Measurements from ENCODE around the gene SLIT1.

The SLIT1 gene

GRCh38 chr10:97078261-97078937 is 107.4 kb downstream of the SLIT1 start:
- TF ChIP-seq CTCF (IDR thresholded peaks at IDR 0.05; ENCODE audit: insufficient read depth, low read depth, low read length, missing control alignments): no peak
- no peak for DNase-seq (ENCODE audit: low read depth)
- H3K4me3 ChIP-seq (ENCODE audit: low read length): no peak overlapping the region

- TF ChIP-seq CTCF (IDR thresholded peaks at IDR 0.05; ENCODE audit: insufficient read depth, low read depth, low read length, missing control alignments): no peak
- H3K4me3 ChIP-seq (ENCODE audit: low read length): no peak overlapping the region
- DNase-seq (ENCODE audit: low read depth): no peak
These were observed 109.0 kb downstream of the SLIT1 start for GRCh38 chr10:97076781-97077180.

- no peak for TF ChIP-seq CTCF (IDR thresholded peaks at IDR 0.05; ENCODE audit: insufficient read depth, low read depth, low read length, missing control alignments)
- DNase-seq (ENCODE audit: low read depth): peak; percentile 30
- no peak overlapping the region for H3K4me3 ChIP-seq (ENCODE audit: low read length)
These were observed 109.7 kb downstream of the SLIT1 start for GRCh38 chr10:97075961-97076525.

DNA sequence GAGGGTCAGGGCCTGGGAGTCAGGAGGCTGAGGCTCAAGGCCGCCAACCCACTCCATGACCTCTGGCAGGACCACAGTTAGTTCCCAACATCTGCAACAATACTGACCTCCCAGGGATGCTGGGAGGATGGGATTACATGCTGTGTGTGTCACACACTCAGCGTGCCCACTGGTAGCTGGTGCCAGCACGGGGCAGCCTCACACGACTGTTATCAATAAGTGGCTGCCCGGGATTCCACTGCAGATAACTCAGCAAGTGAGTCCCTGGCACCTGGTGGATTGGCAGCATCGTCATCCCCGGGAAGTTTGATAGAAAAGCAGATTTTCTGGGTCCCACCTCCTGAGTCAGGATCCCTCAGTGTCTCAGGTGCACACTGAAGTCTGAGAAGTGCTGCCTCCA is 110.3 kb downstream of the SLIT1 start:
- no peak overlapping the region for H3K4me3 ChIP-seq (ENCODE audit: low read length)
- no peak for DNase-seq (ENCODE audit: low read depth)
- no peak for TF ChIP-seq CTCF (IDR thresholded peaks at IDR 0.05; ENCODE audit: insufficient read depth, low read depth, low read length, missing control alignments)

DNA sequence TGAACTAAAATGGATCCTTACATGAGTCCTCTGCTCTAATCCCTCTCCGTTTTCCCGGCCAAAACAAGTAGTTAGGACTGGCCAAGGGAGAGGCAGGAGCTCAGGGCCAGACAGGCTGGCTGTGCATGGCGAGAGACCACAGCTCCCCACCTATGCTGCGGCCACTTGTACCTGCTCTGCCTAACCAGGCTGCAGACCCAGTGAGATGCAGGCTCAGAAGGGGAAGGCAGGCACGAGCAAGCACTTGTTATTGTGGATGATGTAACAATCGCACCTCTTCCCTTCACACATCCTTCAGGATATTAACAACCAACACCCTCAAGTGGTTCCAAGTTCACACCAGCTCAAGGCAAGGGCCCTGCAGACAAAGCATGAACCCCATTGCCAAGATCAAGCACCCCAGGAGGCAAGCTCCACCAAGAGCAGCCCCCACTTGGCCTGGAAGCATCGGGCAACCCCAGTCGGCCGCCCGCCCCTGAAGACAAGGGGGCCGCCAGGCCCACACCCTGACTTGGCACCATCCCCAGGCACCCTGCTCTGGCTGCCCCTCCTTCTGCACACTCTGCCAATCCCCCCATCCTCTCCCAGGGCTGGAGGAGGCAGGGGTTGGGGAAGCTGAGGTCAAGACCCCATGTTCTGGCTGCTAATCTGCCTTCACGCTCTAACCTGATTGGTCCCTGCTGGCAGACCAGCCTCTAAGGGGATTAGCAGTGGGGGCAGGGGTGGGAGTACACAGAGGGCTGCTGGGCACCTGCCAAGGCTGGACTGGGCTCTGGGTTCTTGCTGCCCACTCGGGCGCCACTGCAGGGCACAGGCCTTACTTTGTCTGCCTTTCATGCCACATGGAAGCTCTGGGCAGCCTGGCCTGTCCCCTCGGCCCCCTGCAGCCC is 111.3 kb downstream of the SLIT1 start:
- DNase-seq (ENCODE audit: low read depth): peak; percentile 8
- no peak overlapping the region for H3K4me3 ChIP-seq (ENCODE audit: low read length)
- TF ChIP-seq CTCF (IDR thresholded peaks at IDR 0.05; ENCODE audit: insufficient read depth, low read depth, low read length, missing control alignments): no peak

DNA sequence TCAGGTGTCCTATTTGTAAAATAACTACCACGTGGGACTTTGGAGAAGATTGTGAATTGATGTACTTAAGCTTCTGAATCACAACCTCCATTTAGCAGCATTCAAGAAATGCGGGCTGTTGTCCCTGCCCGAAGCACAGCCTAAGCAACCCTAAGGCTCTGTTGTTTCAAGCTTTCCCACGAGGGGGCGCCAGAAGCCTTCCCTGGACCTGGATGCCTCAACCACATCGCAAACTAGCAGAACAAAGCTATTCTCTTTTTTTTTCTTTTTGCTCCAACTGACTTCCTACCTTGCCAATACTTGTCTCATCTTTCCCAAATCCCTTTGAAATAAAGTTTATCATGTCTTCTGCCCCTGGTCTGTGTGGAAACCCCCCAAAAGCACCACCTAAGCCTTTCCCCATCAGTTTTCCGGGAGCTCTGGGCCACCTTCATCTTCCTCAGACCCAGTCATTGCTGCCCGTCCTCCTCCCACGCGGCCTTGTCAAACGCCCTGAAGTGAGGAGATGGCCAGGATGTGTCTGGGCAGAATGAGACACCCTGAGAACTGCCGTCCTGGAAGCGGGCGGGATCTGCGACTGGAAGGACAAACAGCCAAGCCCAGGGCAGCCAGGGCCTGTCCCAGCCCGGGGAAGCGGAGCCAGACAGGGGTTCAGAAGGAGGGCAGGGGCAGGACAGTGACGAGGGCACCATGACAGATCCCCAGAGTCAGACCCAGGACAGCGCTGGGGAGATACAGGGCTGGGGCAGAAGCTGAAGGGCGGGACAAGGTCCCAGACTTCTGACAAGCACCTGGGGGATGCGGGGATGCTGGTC is 112.7 kb downstream of the SLIT1 start:
- peak; percentile 73 for DNase-seq (ENCODE audit: low read depth)
- peak; percentile 96 for TF ChIP-seq CTCF (IDR thresholded peaks at IDR 0.05; ENCODE audit: insufficient read depth, low read depth, low read length, missing control alignments)
- no peak overlapping the region for H3K4me3 ChIP-seq (ENCODE audit: low read length)

Data from epithelial cell of esophagus (primary cell).